HepG2 (cell line): Measurements from ENCODE around the gene SPART. TPM values are rescaled to one million over a fixed set of nuclear protein-coding genes. Genes with fewer than 3 reads are reported as not detected.

Source experiments
- ATAC-seq: fragments of 200-7000 bp; cut with Tn5 transposase; 3 replicates; pipeline ENCODE4 v1.9.1; 2020; ENCODE audit warnings: mild to moderate bottlenecking, moderate library complexity
- BruUV-seq: library from RNA; stranded (reverse); fragments of 400-500 nt; replicated peaks from 2 replicates; lab custom pipeline; 2021; lab: Mats Ljungman, UMichigan
- CTCF ChIA-PET: fragments of 300-600 bp; formaldehyde crosslinking; extraction: SDS; loops from one replicate; lab custom pipeline; 2021; ENCODE audit warnings: low total read pairs, inconsistent platforms, low intra/inter-chr PET ratio; lab: Yijun Ruan, JAX
- POLR2A ChIA-PET: fragments of 350-600 bp; sonication (Branson Sonifier 250); formaldehyde crosslinking; loops from one replicate; lab custom pipeline; 2020; ENCODE audit warnings: antibody characterized with exemption, inconsistent platforms; lab: Yijun Ruan, JAX
- DNase-seq: peaks from one replicate; pipeline ENCODE4 v3.0.0-alpha.2; 2015; ENCODE audit warnings: low spot score
- FAIRE-seq: peaks from 3 replicates; lab custom pipeline; 2011; peaks lifted over from hg19 to GRCh38; lab: Jason Lieb, UNC
- H2AFZ ChIP-seq: one replicate; pipeline ENCODE4 v1.6.1; 2011; ENCODE audit warnings: low read length, inconsistent platforms
- H3K27ac ChIP-seq: fragments of 300-600 bp; 3 replicates; pipeline ENCODE4 v1.8.0; 2011; ENCODE audit warnings: mixed run types, mild to moderate bottlenecking, mixed read lengths, low read length, inconsistent platforms; ENCODE audit not compliant: insufficient read depth; ENCODE audit errors: extremely low read length
- H3K27me3 ChIP-seq, 2 experiments: fragments of 200-600 bp in 1 of 2; 2 replicates in 1 of 2; 3 replicates in 1 of 2; pipeline versions ENCODE4 v1.6.0 to v1.8.0; 2011; ENCODE audit warnings: low read length in 2 of 2, mild to moderate bottlenecking in 2 of 2, moderate library complexity in 2 of 2, inconsistent platforms in 1 of 2; ENCODE audit not compliant: insufficient read depth in 2 of 2, control insufficient read depth in 1 of 2
- H3K36me3 ChIP-seq, 2 experiments: fragments of 200-600 bp in 1 of 2; replicated peaks in 1 of 2; 2 replicates in 1 of 2; 3 replicates in 1 of 2; pipeline versions ENCODE4 v1.5.1 to v1.8.0; 2011; ENCODE audit warnings: low read length in 2 of 2, inconsistent platforms in 1 of 2; ENCODE audit not compliant: insufficient read depth in 2 of 2, control insufficient read depth in 1 of 2
- H3K4me1 ChIP-seq: 2 replicates; pipeline ENCODE4 v1.5.1; 2012; ENCODE audit warnings: low read length, inconsistent platforms; ENCODE audit not compliant: insufficient read depth
- H3K4me2 ChIP-seq: 2 replicates; pipeline ENCODE4 v1.6.0; 2011; ENCODE audit warnings: low read depth, low read length, inconsistent platforms
- H3K4me3 ChIP-seq, 3 experiments: fragments of 200-600 bp in 1 of 3; sonication (generic), shearing (Covaris generic) in 1 of 3; replicated peaks in 1 of 3; 2 replicates each; pipeline ENCODE4 v1.5.1; 2011 to 2016; ENCODE audit warnings: low read length in 3 of 3, inconsistent platforms in 2 of 3, low read depth in 2 of 3, mild to moderate bottlenecking in 2 of 3, control low read depth in 1 of 3, mixed read lengths in 1 of 3; ENCODE audit not compliant: insufficient read depth in 1 of 3
- H3K79me2 ChIP-seq: one replicate; pipeline ENCODE4 v1.6.1; 2011; ENCODE audit warnings: low read length, inconsistent platforms; ENCODE audit not compliant: insufficient read depth
- H3K9ac ChIP-seq: 2 replicates; pipeline ENCODE4 v1.6.0; 2011; ENCODE audit warnings: mild to moderate bottlenecking, low read depth, low read length, inconsistent platforms; ENCODE audit not compliant: insufficient read depth
- H3K9me3 ChIP-seq: 2 replicates; pipeline ENCODE4 v1.5.1; 2012; ENCODE audit warnings: mild to moderate bottlenecking, low read length
- H4K20me1 ChIP-seq: 2 replicates; pipeline ENCODE4 v1.6.0; 2011; ENCODE audit warnings: inconsistent platforms, mild to moderate bottlenecking, low read length, moderate library complexity; ENCODE audit not compliant: insufficient read depth
- FOXM1 ChIP-seq: sonication (generic); formaldehyde crosslinking; IDR thresholded peaks from 2 replicates; pipeline ENCODE4 v1.5.0; 2020; ENCODE audit warnings: missing genetic modification reagents
- KLF9 ChIP-seq: IDR thresholded peaks from 2 replicates; pipeline ENCODE4 v1.6.1; 2016; ENCODE audit warnings: low read depth
- TFDP2 ChIP-seq: sonication (generic); formaldehyde crosslinking; IDR thresholded peaks from 2 replicates; pipeline ENCODE4 v1.4.0; 2020; ENCODE audit warnings: missing genetic modification reagents
- ZBTB33 ChIP-seq: sonication (generic); formaldehyde crosslinking; IDR thresholded peaks from 2 replicates; pipeline ENCODE4 v1.4.0; 2020; ENCODE audit warnings: missing genetic modification reagents
- ZFP37 ChIP-seq: sonication (generic); formaldehyde crosslinking; IDR thresholded peaks from 2 replicates; pipeline ENCODE4 v1.4.0; 2020; ENCODE audit warnings: missing genetic modification reagents, borderline replicate concordance
- WGBS: methylation state at CpG from one replicate; pipeline ENCODE4 v1.1.6; 2017; ENCODE audit warnings: low lambda C conversion rate; 5-methylcytosine and 5-hydroxymethylcytosine counted together
- in situ Hi-C: cut with HindIII; loops from 2 replicates; pipeline ENCODE4 v1.10.0; 2017; ENCODE audit warnings: low pct_unique_long_range_greater_than_20kb; ENCODE audit not compliant: extremely low pct_ligation_motif_present
- intact Hi-C: fragments of 100-400 bp; cut with micrococcal nuclease; formaldehyde crosslinking; loops from one replicate; pipeline ENCODE4 v1.10.0; 2022; ENCODE audit not compliant: unreplicated experiment
- polyA plus RNA-seq, 8 experiments: library from polyadenylated mRNA; depleted of rRNA in 3 of 8; stranded (reverse) in 7 of 8; unstranded in 1 of 8; fragments of >200 nt; fragmentation: Illumina TruSeq in 4 of 8; extraction: Trizol in 4 of 8; gene quantifications; 2 replicates each; pipeline versions ENCODE4 v1.2.1 to v1.2.3, GENCODE V29; 2011 to 2016; ENCODE audit warnings: low read depth in 4 of 8, missing spikeins in 1 of 8, mixed read lengths in 1 of 8; ENCODE audit not compliant: insufficient read depth in 1 of 8
- total RNA-seq, 5 experiments: library from RNA; depleted of rRNA; stranded (reverse); fragments of >200 nt; fragmentation: Illumina TruSeq; extraction: Trizol; gene quantifications; 2 replicates each; pipeline ENCODE4 v1.2.3, GENCODE V29; 2016; ENCODE audit warnings: low read depth in 1 of 5

The SPART gene
- total and polyA plus RNA-seq, 2 of the 13 experiments (the other 11 are each of a cell fraction or from before 2014, with no cell fraction given), result 8.9 to 28.8 TPM

- no peaks in the 10 kb centered on the region for H3K36me3 ChIP-seq
- FAIRE-seq (no peak), DNase-seq (no peak), ATAC-seq (no peak)
- BruUV-seq, result no TSS peak
- H4K20me1 ChIP-seq, result no peaks in the 10 kb centered on the region
- ChIA-PET POLR2A (no interaction called here), CTCF (no interaction called here)
- 55% methylated on average over 4 of the region's 4 CpGs for WGBS
- TF ChIP-seq ZFP37 (CRISPR knock-in tag) (no peak), ZBTB33 (CRISPR knock-in tag) (peak; percentile 17; the same call in 1 of the 2 replicates)
- no peak overlapping the region for H3K27ac ChIP-seq
- no peak overlapping the region for H2AFZ ChIP-seq
- intact Hi-C loops, result no loop called here
- H3K4me3 ChIP-seq, result no peak overlapping the region
- in situ Hi-C loops, result no loop called here
- peaks cover 14% of the 10 kb centered on the region for H3K4me1 ChIP-seq
- H3K27me3 ChIP-seq, result no peaks in the 10 kb centered on the region
- H3K4me2 ChIP-seq, result no peak overlapping the region
- no peak overlapping the region for H3K9ac ChIP-seq
- no peaks in the 10 kb centered on the region for H3K9me3 ChIP-seq
- peaks cover 46% of the 10 kb centered on the region for H3K79me2 ChIP-seq
Observed at GRCh38 chr13:36339600-36340155, 6.5 kb downstream of the SPART start.

- H2AFZ ChIP-seq, result no peak overlapping the region
- ChIA-PET POLR2A (no interaction called here), CTCF (no interaction called here)
- peaks cover 44% of the 10 kb centered on the region for H3K79me2 ChIP-seq
- H3K27me3 ChIP-seq, result no peaks in the 10 kb centered on the region
- H3K36me3 ChIP-seq, result no peaks in the 10 kb centered on the region; a peak in 1 of 5 replicates
- BruUV-seq, result no TSS peak
- TF ChIP-seq TFDP2 (CRISPR knock-in tag), result no peak
- TF ChIP-seq FOXM1 (CRISPR knock-in tag), result no peak
- TF ChIP-seq KLF9 (CRISPR knock-in tag), result no peak
- TF ChIP-seq, all 625 proteins: peak for 0
- no peaks in the 10 kb centered on the region for H3K4me1 ChIP-seq
- in situ Hi-C loops, result no loop called here
- ATAC-seq, result no peak
- no peak for FAIRE-seq
- 66% methylated on average over 3 of the region's 3 CpGs for WGBS
- H3K27ac ChIP-seq, result no peak overlapping the region
- no peaks in the 10 kb centered on the region for H3K9me3 ChIP-seq
- no peak overlapping the region for H3K4me2 ChIP-seq
- DNase-seq, result no peak
- H3K9ac ChIP-seq, result no peak overlapping the region
- H4K20me1 ChIP-seq, result no peaks in the 10 kb centered on the region
- intact Hi-C loops, result no loop called here
- H3K4me3 ChIP-seq, result no peak overlapping the region
Observed at GRCh38 chr13:36337938-36338641, 8.1 kb downstream of the SPART start.
